Activated CD8-positive, alpha-beta T cell treated with anti-CD3 and anti-CD28 coated beads for 36 hours (primary cell): ENCODE data around the gene CC2D2A. TPM values are rescaled to one million over a fixed set of nuclear protein-coding genes. Genes with fewer than 3 reads are reported as not detected.
A peak's percentile ranks its signal among the peaks of the same experiment; 100 is the strongest.

Experiments
- ATAC-seq: fragments of 200-7000 bp; cut with Tn5 transposase; one replicate; pipeline ENCODE4 v1.10.0; 2021; ENCODE audit warnings: mild to moderate bottlenecking, moderate library complexity
- CTCF ChIA-PET: fragments of 350-600 bp; sonication (Branson Sonifier 250); formaldehyde crosslinking; loops from one replicate; lab custom pipeline; 2021; ENCODE audit warnings: antibody characterized with exemption; lab: Charles Lee
- POLR2A ChIA-PET: fragments of 350-600 bp; sonication (Branson Sonifier 250); formaldehyde crosslinking; loops from one replicate; lab custom pipeline; 2021; ENCODE audit warnings: antibody characterized with exemption; lab: Charles Lee
- DNase-seq: peaks from one replicate; pipeline ENCODE4 v3.0.0-alpha.2; 2020
- H3K27ac Mint-ChIP-seq: one replicate; pipeline ENCODE4 v1.8.0; 2021; ENCODE audit warnings: mild to moderate bottlenecking, mixed read lengths
- H3K27me3 Mint-ChIP-seq: one replicate; pipeline ENCODE4 v1.8.0; 2021; ENCODE audit warnings: mixed read lengths
- H3K36me3 Mint-ChIP-seq: one replicate; pipeline ENCODE4 v1.8.0; 2021; ENCODE audit warnings: low read depth, mixed read lengths
- H3K4me1 Mint-ChIP-seq: one replicate; pipeline ENCODE4 v1.8.0; 2021; ENCODE audit warnings: low read depth, mixed read lengths
- H3K4me3 Mint-ChIP-seq: one replicate; pipeline ENCODE4 v1.8.0; 2021; ENCODE audit warnings: mild to moderate bottlenecking, moderate library complexity, mixed read lengths
- H3K9me3 Mint-ChIP-seq: one replicate; pipeline ENCODE4 v1.8.0; 2021; ENCODE audit warnings: mixed read lengths
- CTCF ChIP-seq: fragments of 200-600 bp; IDR thresholded peaks from one replicate; pipeline ENCODE4 v1.8.0; 2022; ENCODE audit warnings: antibody characterized with exemption, mild to moderate bottlenecking
- intact Hi-C: fragments of 100-400 bp; cut with micrococcal nuclease; formaldehyde crosslinking; loops from one replicate; pipeline ENCODE4 v1.10.0; 2022
- total RNA-seq, 2 experiments: library from RNA; stranded (reverse); gene quantifications; one replicate each; pipeline ENCODE4 v1.2.3, GENCODE V29; 2021

CC2D2A gene
- total RNA-seq, 2 experiments from 2014 or later: not detected

DNA sequence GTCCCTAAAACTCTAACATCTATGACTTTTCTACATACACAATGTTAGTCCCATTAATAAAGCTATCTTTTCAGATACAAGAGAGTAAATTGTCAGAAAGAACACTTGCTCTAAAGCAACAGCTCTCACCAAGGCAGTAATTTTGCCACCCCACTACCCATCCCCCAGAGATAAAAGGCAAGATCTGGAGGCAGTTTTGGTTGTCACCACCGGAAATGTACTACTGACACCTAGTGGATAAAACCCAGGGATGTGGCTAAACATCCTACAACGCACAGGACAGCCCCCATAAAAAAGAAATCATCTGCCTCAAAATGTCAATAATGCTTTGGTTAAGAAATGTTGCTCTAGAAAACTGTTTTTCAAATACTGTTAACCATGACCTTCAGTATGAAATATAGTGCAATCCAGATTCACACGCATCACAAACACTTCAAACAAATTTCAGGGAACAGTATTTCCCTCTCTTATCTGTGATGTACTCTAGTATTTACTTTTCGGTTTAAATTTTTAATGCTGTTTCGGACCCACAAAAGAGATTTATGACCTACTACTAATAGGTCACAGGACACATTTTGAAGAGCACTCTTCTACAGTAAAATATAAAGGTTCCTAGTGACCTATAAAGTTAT is 180.3 kb downstream of the CC2D2A start:
- peaks cover 59% of the 10 kb centered on the region for H3K4me1 Mint-ChIP-seq
- H3K27me3 Mint-ChIP-seq: no peaks in the 10 kb centered on the region
- intact Hi-C loops: loop anchor here (5.0 kb wide), 1 partner anchor 418 kb away; no protein-coding TSS in a partner anchor
- peak overlapping the region; percentile 85 for H3K27ac Mint-ChIP-seq
- TF ChIP-seq CTCF: peak; percentile 72
- H3K4me3 Mint-ChIP-seq: peak overlapping the region; percentile 50
- DNase-seq (peak; percentile 77), ATAC-seq (peak; percentile 81)
- POLR2A ChIA-PET: interaction anchor here (0.6 kb wide), 1 partner anchor 249 kb away, joined by 3 read pairs; no protein-coding TSS in a partner anchor
- CTCF ChIA-PET: interaction anchor here (0.6 to 1.1 kb wide), 13 partner anchors 9 to 413 kb away, joined by 3 to 5 read pairs (median 3); no protein-coding TSS in a partner anchor
- no peaks in the 10 kb centered on the region for H3K9me3 Mint-ChIP-seq
- H3K36me3 Mint-ChIP-seq: peaks cover 5% of the 10 kb centered on the region

Other genes with a start within 250 kb of the CC2D2A start
- not detected for gene C1QTNF7, start 41.8 kb upstream of the CC2D2A start, total RNA-seq
- gene FBXL5, start 185.5 kb downstream of the CC2D2A start, total RNA-seq: 10 to 100 TPM; 27.5 to 32.2 TPM
- gene FAM200B, start 211.9 kb downstream of the CC2D2A start, total RNA-seq: 10 to 100 TPM in 1 of 2 experiments, 1 to 10 TPM in 1; 8.9 to 11.1 TPM
- under 1 TPM; 0.20 to 0.65 TPM for gene BST1, start 233.2 kb downstream of the CC2D2A start, total RNA-seq